A549 (cell line): Measurements from ENCODE around the gene RINL. TPM values are rescaled to one million over a fixed set of nuclear protein-coding genes. Genes with fewer than 3 reads are reported as not detected.
A peak's percentile ranks its signal among the peaks of the same experiment; 100 is the strongest.
"Not testable (repeated sequence)": the region's sequence is repeated elsewhere in the genome, so short reads cannot be mapped to it uniquely, and the experiment has no call there.

Experiments
- ATAC-seq, 2 experiments: fragments of 200-7000 bp in 1 of 2; fragments of >200 bp in 1 of 2; cut with Nextera tagmentation in 1 of 2; cut with Tn5 transposase in 1 of 2; 3 replicates each; pipeline versions ENCODE4 v1.8.0 to v1.9.1; 2018 to 2020; ENCODE audit warnings: mild to moderate bottlenecking in 1 of 2, moderate library complexity in 1 of 2
- CTCF ChIA-PET: fragments of 300-600 bp; sonication (Branson Sonifier 250); formaldehyde crosslinking; extraction: SDS; loops from one replicate; lab custom pipeline; 2021; ENCODE audit warnings: antibody characterized with exemption, inconsistent platforms; lab: Yijun Ruan, JAX
- POLR2A ChIA-PET: fragments of 350-600 bp; formaldehyde crosslinking; extraction: SDS; loops from one replicate; lab custom pipeline; 2021; ENCODE audit warnings: antibody characterized with exemption, inconsistent platforms; lab: Yijun Ruan, JAX
- DNase-seq, 2 experiments: peaks; one replicate each; pipeline versions ENCODE4 v3.0.0 to v3.0.0-alpha.2; 2011 to 2016; ENCODE audit warnings: low read depth in 1 of 2, low spot score in 1 of 2
- FAIRE-seq: peaks from 2 replicates; lab custom pipeline; 2011; peaks lifted over from hg19 to GRCh38; lab: Jason Lieb, UNC
- H3K27ac ChIP-seq, 2 experiments: fragments of >200 bp; sonication (Bioruptor Twin); formaldehyde crosslinking; 3 replicates each; pipeline ENCODE4 v1.5.1; 2016 to 2017
- H3K4me1 ChIP-seq: fragments of >200 bp; sonication (Bioruptor Twin); formaldehyde crosslinking; 3 replicates; pipeline ENCODE4 v1.6.1; 2016
- H3K4me2 ChIP-seq: fragments of >200 bp; sonication (Bioruptor Twin); formaldehyde crosslinking; 3 replicates; pipeline ENCODE4 v1.6.1; 2016
- H3K4me3 ChIP-seq: fragments of >200 bp; sonication (Bioruptor Twin); formaldehyde crosslinking; 3 replicates; pipeline ENCODE4 v1.5.1; 2016
- H3K9me3 ChIP-seq: fragments of >200 bp; sonication (Bioruptor Twin); formaldehyde crosslinking; 3 replicates; pipeline ENCODE4 v1.6.1; 2016
- CEBPB ChIP-seq, 2 experiments: fragments of >200 bp in 1 of 2; sonication (Bioruptor Twin) in 1 of 2; formaldehyde crosslinking in 1 of 2; IDR thresholded peaks; 2 replicates each; pipeline ENCODE4 v1.6.1; 2012 to 2016
- CHD4 ChIP-seq: fragments of 200-600 bp; sonication (generic); IDR thresholded peaks from 2 replicates; pipeline ENCODE4 v1.6.1; 2016; ENCODE audit warnings: antibody characterized with exemption, mild to moderate bottlenecking, borderline replicate concordance
- EHF ChIP-seq: fragments of 250-450 bp; sonication (Bioruptor Pico); IDR thresholded peaks from 2 replicates; pipeline ENCODE4 v1.5.0; 2020; ENCODE audit warnings: mild to moderate bottlenecking
- ELK1 ChIP-seq: fragments of 150-350 bp; IDR thresholded peaks from 2 replicates; pipeline ENCODE4 v1.6.1; 2014; ENCODE audit warnings: low read depth, mild to moderate bottlenecking, low read length
- EP300 ChIP-seq, 2 experiments: fragments of >200 bp; sonication (Bioruptor Twin); formaldehyde crosslinking; IDR thresholded peaks; 2 replicates in 1 of 2; 3 replicates in 1 of 2; pipeline ENCODE4 v1.6.1; 2016 to 2017
- FOXS1 ChIP-seq: fragments of 250-450 bp; sonication (Bioruptor Pico); IDR thresholded peaks from 2 replicates; pipeline ENCODE4 v1.5.0; 2020; ENCODE audit warnings: mild to moderate bottlenecking, moderate library complexity
- GATA3 ChIP-seq: IDR thresholded peaks from 2 replicates; pipeline ENCODE4 v1.6.1; 2012; ENCODE audit warnings: borderline replicate concordance
- HEYL ChIP-seq: fragments of 250-450 bp; sonication (Bioruptor Pico); IDR thresholded peaks from 2 replicates; pipeline ENCODE4 v1.8.0; 2021; ENCODE audit warnings: mild to moderate bottlenecking, moderate library complexity
- HOXB13 ChIP-seq: fragments of 250-450 bp; sonication (Bioruptor Pico); IDR thresholded peaks from 2 replicates; pipeline ENCODE4 v1.5.0; 2020; ENCODE audit warnings: low read depth, mild to moderate bottlenecking, moderate library complexity
- HOXB5 ChIP-seq: fragments of 250-450 bp; sonication (Bioruptor Pico); IDR thresholded peaks from 2 replicates; pipeline ENCODE4 v1.5.0; 2020; ENCODE audit warnings: mild to moderate bottlenecking, moderate library complexity
- JUNB ChIP-seq: fragments of >200 bp; sonication (Bioruptor Twin); formaldehyde crosslinking; IDR thresholded peaks from 2 replicates; pipeline ENCODE4 v1.6.1; 2016
- MAFK ChIP-seq: fragments of 450-650 bp; IDR thresholded peaks from 2 replicates; pipeline ENCODE4 v1.6.1; 2014; ENCODE audit not compliant: partially characterized antibody
- MAZ ChIP-seq: fragments of 150-350 bp; IDR thresholded peaks from 2 replicates; pipeline ENCODE4 v1.6.1; 2014; ENCODE audit warnings: antibody characterized with exemption, low read depth, low read length, borderline replicate concordance
- NFE2L2 ChIP-seq: fragments of 150-350 bp; conservative IDR thresholded peaks from 2 replicates; pipeline ENCODE4 v1.6.1; 2014; ENCODE audit warnings: low read length
- RARB ChIP-seq: fragments of 250-450 bp; sonication (Bioruptor Pico); IDR thresholded peaks from 2 replicates; pipeline ENCODE4 v1.8.0; 2021; ENCODE audit warnings: mild to moderate bottlenecking, moderate library complexity
- RFX5 ChIP-seq: fragments of 450-650 bp; IDR thresholded peaks from 2 replicates; pipeline ENCODE4 v1.7.1; 2014; ENCODE audit warnings: antibody characterized with exemption, mild to moderate bottlenecking, moderate library complexity
- RNF2 ChIP-seq: fragments of 200-600 bp; sonication (generic); IDR thresholded peaks from 2 replicates; pipeline ENCODE4 v1.6.1; 2016; ENCODE audit warnings: low read depth, mild to moderate bottlenecking, antibody characterized with exemption, moderate library complexity, borderline replicate concordance
- TFCP2L1 ChIP-seq: fragments of 250-450 bp; sonication (Bioruptor Pico); IDR thresholded peaks from 2 replicates; pipeline ENCODE4 v1.5.0; 2021; ENCODE audit warnings: mild to moderate bottlenecking
- USF2 ChIP-seq: fragments of 450-650 bp; IDR thresholded peaks from 2 replicates; pipeline ENCODE4 v1.6.1; 2014; ENCODE audit warnings: antibody characterized with exemption
- ZSCAN20 ChIP-seq: fragments of 250-450 bp; sonication (Bioruptor Pico); IDR thresholded peaks from 2 replicates; pipeline ENCODE4 v1.8.0; 2022; ENCODE audit warnings: mild to moderate bottlenecking, moderate library complexity
- WGBS: methylation state at CpG from one replicate; pipeline ENCODE4 v1.1.6; 2017; ENCODE audit errors: missing lambda C conversion rate; 5-methylcytosine and 5-hydroxymethylcytosine counted together
- polyA plus RNA-seq, 4 experiments: library from polyadenylated mRNA; depleted of rRNA in 3 of 4; stranded (reverse); fragments of >200 nt; fragmentation: RNase III in 1 of 4; extraction: RNeasy Plus Mini Kit Qiagen cat#74134 plus additional on column Dnase treatment in 1 of 4; gene quantifications; 2 replicates in 3 of 4; 3 replicates in 1 of 4; pipeline ENCODE4 v1.2.3, GENCODE V29; 2011 to 2017
- TF ChIP-seq, protein P1 (sequence below): IDR thresholded peaks from 2 replicates; pipeline ENCODE4 v1.6.1; 2012

Gene RINL
- polyA plus RNA-seq, 2 of the 4 experiments (the other 2 are of a cell fraction) = 2.9 to 6.3 TPM

DNA sequence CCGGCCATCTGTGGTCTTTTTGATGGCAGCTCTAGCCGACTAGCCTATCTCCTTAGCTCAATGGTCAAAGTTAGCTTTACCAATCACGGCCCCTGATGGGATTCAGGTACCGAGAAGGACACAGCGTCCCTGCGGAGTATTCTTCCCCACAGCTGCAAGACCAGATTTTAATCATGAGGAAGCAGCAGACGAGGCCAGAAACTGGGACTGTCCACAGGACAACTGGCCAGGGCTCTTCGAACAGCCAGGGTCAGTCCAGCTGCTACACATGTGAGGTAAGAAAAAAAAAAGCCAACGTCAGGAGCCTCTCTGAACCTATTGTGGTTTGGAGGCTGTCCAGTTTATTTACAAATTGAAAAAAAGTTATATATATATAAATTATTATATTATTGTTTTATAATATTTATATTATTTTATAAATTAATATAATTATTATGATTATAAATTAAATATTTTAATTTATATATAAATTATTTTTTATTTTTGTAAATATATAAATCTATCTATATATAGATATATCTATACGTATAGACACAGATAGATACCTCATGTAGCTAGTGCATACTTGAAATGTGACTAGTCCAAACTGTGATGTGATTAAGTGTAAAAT, 10.8 kb downstream of the RINL start:
- Histone ChIP-seq H3K27ac (no peak overlapping the region), H3K4me2 (no peak overlapping the region), H3K4me1 (peaks cover 37% of the 10 kb centered on the region), H3K9me3 (no peaks in the 10 kb centered on the region), H3K4me3 (no peak overlapping the region)
- DNase-seq (no peak), FAIRE-seq (no peak), ATAC-seq (no peak)
- TF ChIP-seq EHF (no peak), CEBPB (IDR thresholded peaks at IDR 0.05) (no peak), NFE2L2 (no peak)
- CTCF ChIA-PET = interaction anchor here (0.6 to 31.8 kb wide), 8 partner anchors 1 to 464 kb away, joined by 3 to 652 read pairs (median 10); partner anchors contain the start of genes FAM98C, MRPS12, RINL and SARS2
- POLR2A ChIA-PET = interaction anchor here (1.0 to 1.3 kb wide), 2 partner anchors 14 to 18 kb away, joined by 4 to 6 read pairs; no protein-coding TSS in a partner anchor
- 80% methylated on average over 10 of the region's 10 CpGs for WGBS

DNA sequence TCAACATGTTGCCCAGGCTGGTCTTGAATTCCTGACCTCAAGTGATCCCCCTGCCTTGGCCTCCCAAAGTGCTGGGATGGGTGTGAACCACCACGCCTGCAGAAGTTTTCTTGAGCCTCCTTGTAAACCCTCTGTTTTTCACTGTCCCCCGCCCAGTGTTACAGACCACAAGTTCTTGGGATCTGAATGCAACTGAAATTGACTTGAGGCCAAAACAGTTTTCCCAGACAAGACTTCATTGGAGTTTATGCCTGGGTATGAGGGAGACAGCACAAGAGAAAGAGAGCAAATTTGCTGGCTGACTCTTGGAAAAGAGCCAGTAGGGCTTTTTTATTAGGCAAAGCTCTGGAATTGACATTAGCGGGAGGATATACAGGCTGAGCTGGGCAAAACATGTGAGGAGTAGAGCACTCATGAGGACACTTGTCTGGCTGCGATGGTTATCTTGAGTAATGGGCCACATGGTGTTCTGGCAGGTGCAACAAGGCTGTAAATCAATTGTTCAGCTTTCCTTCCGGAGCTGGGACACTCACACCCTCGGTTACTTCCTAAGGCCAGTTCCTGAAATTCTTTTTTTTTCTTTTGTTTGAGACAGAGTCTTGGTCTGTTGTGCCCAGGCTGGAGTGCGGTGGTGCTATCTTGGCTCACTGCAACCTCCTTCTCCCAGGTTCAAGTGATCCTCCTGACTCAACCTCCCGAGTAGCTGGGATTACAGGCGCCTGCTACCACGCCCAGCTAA, 15.6 kb downstream of the RINL start:
- H3K4me2 ChIP-seq = no peak overlapping the region
- H3K27ac ChIP-seq = peak overlapping the region; percentile 16 to 42; a peak in 5 of 6 replicates
- no peak for FAIRE-seq
- DNase-seq = peak in 1 of 2 experiments; percentile 79
- no peaks in the 10 kb centered on the region for H3K9me3 ChIP-seq
- ATAC-seq = peak; percentile 49 to 51; a peak in 4 of 6 replicates
- TF ChIP-seq HOXB5 (CRISPR knock-in tag) (peak; percentile 46; the same call in 1 of the 2 replicates), USF2 (no peak; the same call in 1 of the 2 replicates), TFCP2L1 (0 out of 2 replicates have a peak, but pooled peaks have one; percentile 15), HEYL (CRISPR knock-in tag) (peak; percentile 26; the same call in 1 of the 2 replicates), GATA3 (peak; percentile 74; the same call in 1 of the 2 replicates)
- TF ChIP-seq, protein P1, sequence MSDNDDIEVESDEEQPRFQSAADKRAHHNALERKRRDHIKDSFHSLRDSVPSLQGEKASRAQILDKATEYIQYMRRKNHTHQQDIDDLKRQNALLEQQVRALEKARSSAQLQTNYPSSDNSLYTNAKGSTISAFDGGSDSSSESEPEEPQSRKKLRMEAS = peak; percentile 43; the same call in 1 of the 2 replicates
- ChIA-PET CTCF (interaction anchor here (0.8 to 24.7 kb wide), 9 partner anchors 10 to 460 kb away, joined by 3 to 652 read pairs (median 4); partner anchors contain the start of genes FAM98C, FBXO17, MRPS12 and RINL), POLR2A (interaction anchor here (1.0 to 2.7 kb wide), 3 partner anchors 10 to 68 kb away, joined by 3 to 26 read pairs (median 4); partner anchors contain the start of genes HNRNPL and MRPS12)
- 69% methylated on average over 10 of the region's 10 CpGs for WGBS
- H3K4me3 ChIP-seq = no peak overlapping the region
- H3K4me1 ChIP-seq = peaks cover 28% of the 10 kb centered on the region

- ATAC-seq (no peak), FAIRE-seq (no peak), DNase-seq (no peak)
- Histone ChIP-seq H3K9me3 (no peaks in the 10 kb centered on the region), H3K27ac (no peak overlapping the region), H3K4me3 (no peak overlapping the region), H3K4me1 (peaks cover 28% of the 10 kb centered on the region), H3K4me2 (no peak overlapping the region)
- TF ChIP-seq GATA3 (no peak), RARB (CRISPR knock-in tag) (no peak), ZSCAN20 (CRISPR knock-in tag) (no peak), ELK1 (no peak), MAFK (no peak), FOXS1 (CRISPR knock-in tag) (no peak), RNF2 (no peak), RFX5 (no peak), HOXB13 (no peak), TFCP2L1 (no peak), MAZ (no peak), EP300 (IDR thresholded peaks at IDR 0.05) (no peak), CHD4 (no peak), JUNB (no peak)
- TF ChIP-seq, protein P1 = no peak
- ChIA-PET POLR2A (interaction anchor here (0.6 kb wide), 1 partner anchor 114 kb away, joined by 3 read pairs; the partner anchor contains the start of gene FBXO17), CTCF (interaction anchor here (1.0 to 24.7 kb wide), 2 partner anchors 21 to 161 kb away, joined by 3 to 652 read pairs; partner anchors contain the start of gene RINL)
- 91% methylated on average over 3 of the region's 3 CpGs for WGBS
Measured at GRCh38 chr19:38861368-38861767, 16.7 kb downstream of the RINL start.

DNA sequence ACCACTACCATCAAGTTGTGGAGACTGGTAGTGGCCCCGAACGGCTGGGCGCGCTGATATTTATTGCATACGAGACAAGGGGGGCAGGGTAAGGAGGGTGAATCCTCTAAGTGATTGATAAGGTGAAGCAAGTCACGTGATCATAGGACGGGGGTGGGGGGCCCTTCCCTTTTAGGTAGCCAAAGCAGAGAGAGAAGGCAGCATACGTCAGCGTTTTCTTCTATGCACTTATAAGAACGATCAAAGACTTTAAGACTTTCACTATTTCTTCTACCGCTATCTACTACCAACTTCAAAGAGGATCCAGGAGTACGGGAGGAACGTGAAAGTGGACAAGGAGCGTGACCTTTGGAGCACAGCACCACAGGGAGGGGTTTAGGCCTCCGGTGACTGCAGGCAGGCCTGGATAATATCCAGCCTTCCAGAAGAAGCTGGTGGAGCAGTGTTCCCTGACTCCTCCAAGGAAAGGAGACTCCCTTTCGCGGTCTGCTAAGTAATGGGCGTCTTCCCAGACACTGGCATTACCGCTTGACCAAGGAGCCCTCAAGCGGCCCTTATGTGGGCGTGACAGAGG, 18.4 kb downstream of the RINL start:
- FAIRE-seq, H3K9me3 ChIP-seq, ATAC-seq, H3K4me3 ChIP-seq, H3K27ac ChIP-seq, H3K4me2 ChIP-seq, DNase-seq, POLR2A ChIA-PET: not testable (repeated sequence)
- WGBS = 81% methylated on average over 21 of the region's 21 CpGs
- CTCF ChIA-PET = interaction anchor here (1.1 to 24.7 kb wide), 2 partner anchors 8 to 22 kb away, joined by 3 to 652 read pairs; partner anchors contain the start of gene RINL
- H3K4me1 ChIP-seq = peaks cover 20% of the 10 kb centered on the region
